Inflammatory macrophage (primary cell): ENCODE results near the gene SPDYC.
"Not testable (repeated sequence)": the region's sequence is repeated elsewhere in the genome, so short reads cannot be mapped to it uniquely, and the experiment has no call there.

ENCODE experiments used
- DNase-seq, 2 donors: peaks; one replicate each; pipeline ENCODE4 v3.0.0-alpha.2; 2020 to 2022

The SPDYC gene

GRCh38 chr11:65134240-65134951, 35.6 kb upstream of the SPDYC start, which contains the start of gene SYVN1:
TSS of gene SYVN1 (minus strand) at chr11:65134519. CDS start at chr11:65133601, 918 bp downstream.
- peak; percentile 89 to 95 for DNase-seq

- DNase-seq: peak; percentile 95
Observed at GRCh38 chr11:65134952-65135632, 34.9 kb upstream of the SPDYC start.

GRCh38 chr11:65135633-65136145, 34.3 kb upstream of the SPDYC start:
- no peak for DNase-seq

GRCh38 chr11:65136515-65137096, 33.4 kb upstream of the SPDYC start:
- DNase-seq: no peak

- no peak for DNase-seq
Observed at GRCh38 chr11:65141896-65142494, 28.0 kb upstream of the SPDYC start.

- no peak for DNase-seq
Observed at GRCh38 chr11:65147352-65148075, 22.5 kb upstream of the SPDYC start.

GRCh38 chr11:65148657-65149056, 21.4 kb upstream of the SPDYC start:
- no peak for DNase-seq

- DNase-seq: not testable (repeated sequence)
Observed at GRCh38 chr11:65150131-65150508, 19.9 kb upstream of the SPDYC start.

- DNase-seq: peak; percentile 91 to 95
Observed at GRCh38 chr11:65150509-65151299, 19.3 kb upstream of the SPDYC start.

- DNase-seq: peak; percentile 24 to 49
Observed at GRCh38 chr11:65151331-65151899, 18.6 kb upstream of the SPDYC start.

GRCh38 chr11:65152122-65152521, 17.9 kb upstream of the SPDYC start:
- DNase-seq: peak; percentile 35 to 36

GRCh38 chr11:65156256-65156655, 13.8 kb upstream of the SPDYC start:
- DNase-seq: peak in 1 of 2 donors; percentile 67

- no peak for DNase-seq
Observed at GRCh38 chr11:65156926-65157325, 13.1 kb upstream of the SPDYC start.

GRCh38 chr11:65157336-65157735, 12.7 kb upstream of the SPDYC start:
- peak; percentile 65 to 73 for DNase-seq

GRCh38 chr11:65159012-65159411, 11.0 kb upstream of the SPDYC start:
- no peak for DNase-seq

GRCh38 chr11:65160643-65161042, 9.4 kb upstream of the SPDYC start:
- DNase-seq: no peak

GRCh38 chr11:65163684-65164083, 6.3 kb upstream of the SPDYC start:
- no peak for DNase-seq

- DNase-seq: no peak
Observed at GRCh38 chr11:65165410-65166317, 4.4 kb upstream of the SPDYC start.

- DNase-seq: no peak
Observed at GRCh38 chr11:65166893-65167292, 3.1 kb upstream of the SPDYC start.

- no peak for DNase-seq
Observed at GRCh38 chr11:65167656-65168055, 2.4 kb upstream of the SPDYC start.
